ENCODE results near the gene CTSZ. TPM values are rescaled to one million over a fixed set of nuclear protein-coding genes. Genes with fewer than 3 reads are reported as not detected.

The CTSZ gene
- total and polyA plus RNA-seq, 2 donors from 2014 or later: 200 to 234 TPM

- H3K27me3 ChIP-seq (ENCODE audit: control insufficient read depth, insufficient read depth, low read length): no peaks in the 10 kb centered on the region
- no peak for FAIRE-seq
- intact Hi-C loops (cut with DNase I): no loop called here
- H3K27ac ChIP-seq (ENCODE audit: low read depth in 2 of 2, low read length in 2 of 2): peak overlapping the region in 1 of 2 donors; percentile 28
- peak in 1 of 5 donors; percentile 78 for DNase-seq
- H3K4me3 ChIP-seq (ENCODE audit: low read length in 3 of 3): no peak overlapping the region
- H3K9me3 ChIP-seq (ENCODE audit: control insufficient read depth in 2 of 3, insufficient read depth in 1 of 3, low read length in 3 of 3): no peaks in the 10 kb centered on the region
- H3K36me3 ChIP-seq (ENCODE audit: control insufficient read depth in 2 of 3, insufficient read depth in 3 of 3, low read length in 3 of 3): peaks cover 0 to 4% (median 0%) of the 10 kb centered on the region in 3 donors
- H3K4me1 ChIP-seq (ENCODE audit: control insufficient read depth in 2 of 3, insufficient read depth in 2 of 3, low read depth in 1 of 3, low read length in 3 of 3): peaks cover 0 to 14% (median 5%) of the 10 kb centered on the region in 3 donors
- TF ChIP-seq CTCF (IDR thresholded peaks at IDR 0.05; ENCODE audit: borderline replicate concordance, extremely low read depth, insufficient read depth): no peak
- peak overlapping the region in 1 of 3 donors; percentile 15 for H3K9ac ChIP-seq (ENCODE audit: low read length in 3 of 3)
Observed at GRCh38 chr20:59004493-59004762, 2.6 kb downstream of the CTSZ start.

DNA sequence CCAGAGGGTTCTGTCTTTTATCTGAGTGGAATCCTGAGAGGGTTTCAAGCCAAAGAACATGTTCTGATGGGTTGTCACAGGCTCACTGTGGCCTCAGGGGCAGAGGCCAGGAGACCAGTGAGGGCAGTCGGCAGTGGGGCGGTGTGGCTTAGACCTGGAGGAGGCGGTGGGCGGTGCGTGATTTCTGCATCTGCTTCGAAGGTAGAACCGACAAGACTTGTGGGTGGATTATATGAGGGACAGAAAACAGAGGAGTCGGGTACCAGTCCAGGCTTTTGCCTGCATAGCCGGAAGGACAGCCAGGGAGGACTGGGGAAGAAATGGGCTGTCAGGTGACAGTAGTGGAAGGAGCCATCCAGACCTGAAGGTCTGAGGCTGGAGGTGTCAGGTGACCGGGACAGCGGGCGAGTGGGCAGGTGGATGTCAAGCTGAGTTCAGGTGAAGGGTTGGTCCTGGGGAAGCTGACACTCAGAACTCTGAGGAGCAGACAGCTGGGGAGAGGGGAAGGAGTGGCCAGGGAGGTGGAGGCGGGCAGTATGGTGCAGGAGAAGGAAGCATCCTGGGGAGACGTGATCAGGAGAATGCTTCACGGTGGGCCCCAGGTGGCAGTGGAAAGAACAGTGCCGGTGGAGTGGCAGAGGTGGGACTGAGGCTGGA lies 3.1 kb downstream of the CTSZ start:
- Histone ChIP-seq H3K36me3 (ENCODE audit: control insufficient read depth in 2 of 3, insufficient read depth in 3 of 3, low read length in 3 of 3) (peaks cover 0 to 4% (median 0%) of the 10 kb centered on the region in 3 donors), H3K9ac (ENCODE audit: low read length in 3 of 3) (no peak overlapping the region), H3K27me3 (ENCODE audit: control insufficient read depth, insufficient read depth, low read length) (no peaks in the 10 kb centered on the region), H3K4me3 (ENCODE audit: low read length in 3 of 3) (no peak overlapping the region), H3K27ac (ENCODE audit: low read depth in 2 of 2, low read length in 2 of 2) (peak overlapping the region in 1 of 2 donors; percentile 28), H3K4me1 (ENCODE audit: control insufficient read depth in 2 of 3, insufficient read depth in 2 of 3, low read depth in 1 of 3, low read length in 3 of 3) (peaks cover 0 to 14% (median 5%) of the 10 kb centered on the region in 3 donors), H3K9me3 (ENCODE audit: control insufficient read depth in 2 of 3, insufficient read depth in 1 of 3, low read length in 3 of 3) (no peaks in the 10 kb centered on the region)
- intact Hi-C loops (cut with DNase I): no loop called here
- peak in 1 of 5 donors; percentile 65 for DNase-seq
- no peak for TF ChIP-seq CTCF (IDR thresholded peaks at IDR 0.05; ENCODE audit: borderline replicate concordance, extremely low read depth, insufficient read depth)
- no peak for FAIRE-seq

DNA sequence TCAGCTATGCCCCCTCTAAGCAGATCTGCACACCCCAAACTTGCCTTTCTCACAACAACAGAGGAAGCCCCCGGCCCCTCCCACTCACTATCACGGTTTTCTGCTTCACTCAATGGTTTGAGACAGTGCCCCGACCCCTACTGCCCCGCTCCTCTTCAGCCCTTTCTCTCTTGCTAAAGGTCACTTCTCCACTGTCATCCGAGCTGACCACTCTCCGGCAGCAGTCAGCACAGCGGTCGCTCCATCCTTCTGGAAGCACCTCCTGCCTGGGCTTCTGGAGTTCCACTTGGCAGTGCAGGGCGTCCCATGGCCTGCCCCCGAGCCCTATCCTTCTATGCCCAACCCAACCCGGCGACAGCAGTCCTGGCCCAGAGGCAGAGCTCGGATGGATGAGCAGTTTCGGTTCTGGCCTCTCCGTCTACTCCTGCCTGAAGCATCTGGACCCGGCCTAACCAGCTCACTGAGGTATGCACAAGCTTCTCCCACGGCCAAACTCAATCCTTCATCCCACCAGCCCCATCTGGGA lies 4.1 kb downstream of the CTSZ start:
- FAIRE-seq (no peak), DNase-seq (peak in 1 of 5 donors; percentile 71)
- Histone ChIP-seq H3K4me1 (ENCODE audit: control insufficient read depth in 2 of 3, insufficient read depth in 2 of 3, low read depth in 1 of 3, low read length in 3 of 3) (peaks cover 0 to 14% (median 5%) of the 10 kb centered on the region in 3 donors), H3K36me3 (ENCODE audit: control insufficient read depth in 2 of 3, insufficient read depth in 3 of 3, low read length in 3 of 3) (peaks cover 0 to 5% (median 0%) of the 10 kb centered on the region in 3 donors), H3K9ac (ENCODE audit: low read length in 3 of 3) (no peak overlapping the region), H3K9me3 (ENCODE audit: control insufficient read depth in 2 of 3, insufficient read depth in 1 of 3, low read length in 3 of 3) (no peaks in the 10 kb centered on the region), H3K27ac (ENCODE audit: low read depth in 2 of 2, low read length in 2 of 2) (no peak overlapping the region), H3K4me3 (ENCODE audit: low read length in 3 of 3) (no peak overlapping the region), H3K27me3 (ENCODE audit: control insufficient read depth, insufficient read depth, low read length) (no peaks in the 10 kb centered on the region)
- TF ChIP-seq CTCF (IDR thresholded peaks at IDR 0.05; ENCODE audit: borderline replicate concordance, extremely low read depth, insufficient read depth): no peak
- intact Hi-C loops (cut with DNase I): no loop called here
